HepG2 (cell line): ENCODE measurements around the gene IRF2BPL. TPM values are rescaled to one million over a fixed set of nuclear protein-coding genes. Genes with fewer than 3 reads are reported as not detected.

Experiments used
- ATF7-NPFF ChIP-seq: sonication (generic); formaldehyde crosslinking; IDR thresholded peaks from 2 replicates; pipeline ENCODE4 v1.8.1; 2023; ENCODE audit warnings: mild to moderate bottlenecking, low read depth, missing genetic modification reagents, moderate library complexity
- CREB1 ChIP-seq, 2 experiments: fragments of 450-650 bp in 1 of 2; IDR thresholded peaks; 2 replicates each; pipeline ENCODE4 v1.6.1; 2016 to 2017; ENCODE audit warnings: control low read depth in 1 of 2, mild to moderate bottlenecking in 1 of 2, missing compliant biosample characterization in 1 of 2, missing genetic modification characterization in 1 of 2
- LCORL ChIP-seq, 2 experiments: fragments of 450-650 bp in 1 of 2; sonication (generic) in 1 of 2; formaldehyde crosslinking in 1 of 2; IDR thresholded peaks; 2 replicates each; pipeline versions ENCODE4 v1.5.0 to v1.6.1; 2017 to 2020; ENCODE audit warnings: antibody characterized with exemption in 1 of 2, missing genetic modification reagents in 1 of 2
- MAFF ChIP-seq: IDR thresholded peaks from 2 replicates; pipeline ENCODE4 v1.6.1; 2011; ENCODE audit warnings: low read depth, low read length, improper control_type of control experiment
- PRDM4 ChIP-seq: sonication (generic); formaldehyde crosslinking; IDR thresholded peaks from 2 replicates; pipeline ENCODE4 v1.9.0; 2021; ENCODE audit warnings: missing genetic modification reagents, borderline replicate concordance
- SMAD3 ChIP-seq: sonication (generic); formaldehyde crosslinking; IDR thresholded peaks from 2 replicates; pipeline ENCODE4 v1.4.0; 2020; ENCODE audit warnings: missing genetic modification reagents
- SNAPC2 ChIP-seq: sonication (generic); formaldehyde crosslinking; IDR thresholded peaks from 2 replicates; pipeline ENCODE4 v1.8.1; 2022; ENCODE audit warnings: mild to moderate bottlenecking, missing genetic modification reagents
- THAP11 ChIP-seq: IDR thresholded peaks from 2 replicates; pipeline ENCODE4 v1.6.1; 2016; ENCODE audit warnings: missing biosample characterization, missing genetic modification reagents
- ZMAT3 ChIP-seq: sonication (generic); formaldehyde crosslinking; conservative IDR thresholded peaks from 2 replicates; pipeline ENCODE4 v1.7.0; 2021; ENCODE audit warnings: missing genetic modification reagents
- ZNF10 ChIP-seq: sonication (generic); formaldehyde crosslinking; IDR thresholded peaks from 2 replicates; pipeline ENCODE4 v1.4.0; 2020; ENCODE audit warnings: mild to moderate bottlenecking, low read depth, missing genetic modification reagents, borderline replicate concordance
- ZNF296 ChIP-seq: sonication (generic); formaldehyde crosslinking; conservative IDR thresholded peaks from 2 replicates; pipeline ENCODE4 v1.5.0; 2020; ENCODE audit warnings: mild to moderate bottlenecking, missing genetic modification reagents
- ZNF317 ChIP-seq: sonication (generic); formaldehyde crosslinking; IDR thresholded peaks from 2 replicates; pipeline ENCODE4 v1.5.0; 2020; ENCODE audit warnings: mild to moderate bottlenecking, missing genetic modification reagents
- ZNF44 ChIP-seq: sonication (generic); formaldehyde crosslinking; IDR thresholded peaks from 2 replicates; pipeline ENCODE4 v1.5.1; 2020; ENCODE audit warnings: mild to moderate bottlenecking, missing genetic modification reagents
- ZNF547 ChIP-seq: sonication (generic); formaldehyde crosslinking; IDR thresholded peaks from 2 replicates; pipeline ENCODE4 v1.5.1; 2020; ENCODE audit warnings: mild to moderate bottlenecking, missing genetic modification reagents
- ZNF550 ChIP-seq: sonication (generic); formaldehyde crosslinking; IDR thresholded peaks from 2 replicates; pipeline ENCODE4 v1.4.0; 2020; ENCODE audit warnings: mild to moderate bottlenecking, missing genetic modification reagents, borderline replicate concordance
- ZNF773 ChIP-seq: sonication (generic); formaldehyde crosslinking; IDR thresholded peaks from 2 replicates; pipeline ENCODE4 v1.4.0; 2020; ENCODE audit warnings: missing genetic modification reagents, borderline replicate concordance
- ZNF816 ChIP-seq: sonication (generic); formaldehyde crosslinking; IDR thresholded peaks from 2 replicates; pipeline ENCODE4 v1.8.0; 2022; ENCODE audit warnings: missing genetic modification reagents, mild to moderate bottlenecking, borderline replicate concordance
- polyA plus RNA-seq, 8 experiments: library from polyadenylated mRNA; depleted of rRNA in 3 of 8; stranded (reverse) in 7 of 8; unstranded in 1 of 8; fragments of >200 nt; fragmentation: Illumina TruSeq in 4 of 8; extraction: Trizol in 4 of 8; gene quantifications; 2 replicates each; pipeline versions ENCODE4 v1.2.1 to v1.2.3, GENCODE V29; 2011 to 2016; ENCODE audit warnings: low read depth in 4 of 8, missing spikeins in 1 of 8, mixed read lengths in 1 of 8; ENCODE audit not compliant: insufficient read depth in 1 of 8
- total RNA-seq, 5 experiments: library from RNA; depleted of rRNA; stranded (reverse); fragments of >200 nt; fragmentation: Illumina TruSeq; extraction: Trizol; gene quantifications; 2 replicates each; pipeline ENCODE4 v1.2.3, GENCODE V29; 2016; ENCODE audit warnings: low read depth in 1 of 5
- TF ChIP-seq, protein P1 (sequence below): sonication (generic); formaldehyde crosslinking; conservative IDR thresholded peaks from 2 replicates; pipeline ENCODE4 v1.4.0; 2020; ENCODE audit warnings: mild to moderate bottlenecking, missing genetic modification reagents, moderate library complexity
- TF ChIP-seq, protein P2 (sequence below): IDR thresholded peaks from 2 replicates; pipeline ENCODE4 v1.6.1; 2016; ENCODE audit warnings: low read depth, control low read depth
- TF ChIP-seq, protein P3 (sequence below): sonication (generic); formaldehyde crosslinking; IDR thresholded peaks from 2 replicates; pipeline ENCODE4 v1.8.0; 2022; ENCODE audit warnings: mild to moderate bottlenecking, missing genetic modification reagents, moderate library complexity

Gene IRF2BPL
- total and polyA plus RNA-seq, 2 of the 13 experiments (the other 11 are each of a cell fraction or from before 2014, with no cell fraction given): 6.6 to 8.4 TPM

DNA sequence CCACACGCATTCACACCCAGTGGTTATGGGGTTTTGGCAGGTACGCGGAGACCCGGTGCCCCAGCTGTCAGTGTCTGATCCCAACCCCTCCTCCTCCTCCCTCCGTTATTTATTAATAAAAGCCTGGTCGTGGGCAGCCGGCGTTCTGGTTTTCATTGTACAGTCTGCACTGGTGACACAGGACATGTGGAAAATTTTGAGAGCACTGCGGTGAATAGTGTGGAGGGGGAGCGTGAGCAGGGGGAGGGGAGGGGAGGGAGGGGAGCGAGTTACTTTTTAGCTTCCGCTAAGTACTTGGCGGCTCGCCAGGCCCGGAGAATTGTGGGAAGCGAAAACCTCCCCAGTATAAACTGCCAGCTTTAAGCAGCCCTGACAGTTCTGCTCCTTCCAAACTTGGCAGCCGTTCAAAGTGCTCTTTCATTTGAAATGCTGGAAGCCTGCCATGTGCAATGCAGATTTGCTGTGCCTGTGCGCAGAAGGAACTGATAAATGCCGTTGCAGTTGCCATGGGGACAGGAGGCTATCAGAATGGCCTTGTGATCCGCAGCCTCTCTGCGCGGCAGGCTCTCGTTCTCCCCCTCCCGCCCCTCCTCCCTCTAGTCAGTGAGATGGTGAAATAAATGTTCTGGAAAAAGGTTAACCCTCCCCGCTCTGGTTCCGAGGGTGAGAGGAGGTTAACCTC, 11.7 kb upstream of the IRF2BPL start (continued):
- TF ChIP-seq, protein P1, sequence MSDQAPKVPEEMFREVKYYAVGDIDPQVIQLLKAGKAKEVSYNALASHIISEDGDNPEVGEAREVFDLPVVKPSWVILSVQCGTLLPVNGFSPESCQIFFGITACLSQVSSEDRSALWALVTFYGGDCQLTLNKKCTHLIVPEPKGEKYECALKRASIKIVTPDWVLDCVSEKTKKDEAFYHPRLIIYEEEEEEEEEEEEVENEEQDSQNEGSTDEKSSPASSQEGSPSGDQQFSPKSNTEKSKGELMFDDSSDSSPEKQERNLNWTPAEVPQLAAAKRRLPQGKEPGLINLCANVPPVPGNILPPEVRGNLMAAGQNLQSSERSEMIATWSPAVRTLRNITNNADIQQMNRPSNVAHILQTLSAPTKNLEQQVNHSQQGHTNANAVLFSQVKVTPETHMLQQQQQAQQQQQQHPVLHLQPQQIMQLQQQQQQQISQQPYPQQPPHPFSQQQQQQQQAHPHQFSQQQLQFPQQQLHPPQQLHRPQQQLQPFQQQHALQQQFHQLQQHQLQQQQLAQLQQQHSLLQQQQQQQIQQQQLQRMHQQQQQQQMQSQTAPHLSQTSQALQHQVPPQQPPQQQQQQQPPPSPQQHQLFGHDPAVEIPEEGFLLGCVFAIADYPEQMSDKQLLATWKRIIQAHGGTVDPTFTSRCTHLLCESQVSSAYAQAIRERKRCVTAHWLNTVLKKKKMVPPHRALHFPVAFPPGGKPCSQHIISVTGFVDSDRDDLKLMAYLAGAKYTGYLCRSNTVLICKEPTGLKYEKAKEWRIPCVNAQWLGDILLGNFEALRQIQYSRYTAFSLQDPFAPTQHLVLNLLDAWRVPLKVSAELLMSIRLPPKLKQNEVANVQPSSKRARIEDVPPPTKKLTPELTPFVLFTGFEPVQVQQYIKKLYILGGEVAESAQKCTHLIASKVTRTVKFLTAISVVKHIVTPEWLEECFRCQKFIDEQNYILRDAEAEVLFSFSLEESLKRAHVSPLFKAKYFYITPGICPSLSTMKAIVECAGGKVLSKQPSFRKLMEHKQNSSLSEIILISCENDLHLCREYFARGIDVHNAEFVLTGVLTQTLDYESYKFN: peak; percentile 71
- TF ChIP-seq THAP11 (CRISPR knock-in tag): peak; percentile 72
- TF ChIP-seq PRDM4 (CRISPR knock-in tag): no peak
- TF ChIP-seq, protein P2, sequence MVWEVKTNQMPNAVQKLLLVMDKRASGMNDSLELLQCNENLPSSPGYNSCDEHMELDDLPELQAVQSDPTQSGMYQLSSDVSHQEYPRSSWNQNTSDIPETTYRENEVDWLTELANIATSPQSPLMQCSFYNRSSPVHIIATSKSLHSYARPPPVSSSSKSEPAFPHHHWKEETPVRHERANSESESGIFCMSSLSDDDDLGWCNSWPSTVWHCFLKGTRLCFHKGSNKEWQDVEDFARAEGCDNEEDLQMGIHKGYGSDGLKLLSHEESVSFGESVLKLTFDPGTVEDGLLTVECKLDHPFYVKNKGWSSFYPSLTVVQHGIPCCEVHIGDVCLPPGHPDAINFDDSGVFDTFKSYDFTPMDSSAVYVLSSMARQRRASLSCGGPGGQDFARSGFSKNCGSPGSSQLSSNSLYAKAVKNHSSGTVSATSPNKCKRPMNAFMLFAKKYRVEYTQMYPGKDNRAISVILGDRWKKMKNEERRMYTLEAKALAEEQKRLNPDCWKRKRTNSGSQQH (CRISPR knock-in tag): no peak
- TF ChIP-seq ZNF773 (CRISPR knock-in tag): no peak
- no peak for TF ChIP-seq ZNF10 (CRISPR knock-in tag)
- TF ChIP-seq LCORL (IDR thresholded peaks at IDR 0.05): no peak; the same call in 1 of the 2 replicates
- TF ChIP-seq LCORL (CRISPR knock-in tag; IDR thresholded peaks at IDR 0.05): peak; percentile 68
- TF ChIP-seq SMAD3 (CRISPR knock-in tag): no peak
- 0 out of 2 replicates have a peak, but pooled peaks have one; percentile 19 for TF ChIP-seq ZMAT3
- TF ChIP-seq, protein P3, sequence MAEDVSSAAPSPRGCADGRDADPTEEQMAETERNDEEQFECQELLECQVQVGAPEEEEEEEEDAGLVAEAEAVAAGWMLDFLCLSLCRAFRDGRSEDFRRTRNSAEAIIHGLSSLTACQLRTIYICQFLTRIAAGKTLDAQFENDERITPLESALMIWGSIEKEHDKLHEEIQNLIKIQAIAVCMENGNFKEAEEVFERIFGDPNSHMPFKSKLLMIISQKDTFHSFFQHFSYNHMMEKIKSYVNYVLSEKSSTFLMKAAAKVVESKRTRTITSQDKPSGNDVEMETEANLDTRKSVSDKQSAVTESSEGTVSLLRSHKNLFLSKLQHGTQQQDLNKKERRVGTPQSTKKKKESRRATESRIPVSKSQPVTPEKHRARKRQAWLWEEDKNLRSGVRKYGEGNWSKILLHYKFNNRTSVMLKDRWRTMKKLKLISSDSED (CRISPR knock-in tag): no peak
- no peak for TF ChIP-seq ZNF317 (CRISPR knock-in tag)
- TF ChIP-seq ZNF550: no peak
- TF ChIP-seq ATF7-NPFF (CRISPR knock-in tag): no peak
- peak; percentile 46; the same call in 1 of the 2 replicates for TF ChIP-seq ZNF816 (CRISPR knock-in tag)
- 0 out of 2 replicates have a peak, but pooled peaks have one; percentile 42 for TF ChIP-seq ZNF44 (CRISPR knock-in tag)
- no peak for TF ChIP-seq SNAPC2 (CRISPR knock-in tag)
- no peak for TF ChIP-seq CREB1 (IDR thresholded peaks at IDR 0.05)
- no peak; the same call in 1 of the 2 replicates for TF ChIP-seq CREB1 (CRISPR knock-in tag; IDR thresholded peaks at IDR 0.05)
- no peak for TF ChIP-seq ZNF547 (CRISPR knock-in tag)
- no peak for TF ChIP-seq ZNF296
- peak; percentile 23; the same call in 1 of the 2 replicates for TF ChIP-seq MAFF
